GM21526 (cell line): Measurements from ENCODE around the gene MAFG.
A peak's percentile ranks its signal among the peaks of the same experiment; 100 is the strongest.

Experiments
- ATAC-seq: cut with Tn5 transposase; IDR thresholded peaks from one replicate; pipeline ENCODE4 v1.9.1; 2021; ENCODE audit warnings: moderate library complexity; ENCODE audit not compliant: unreplicated experiment, low FRiP score

MAFG gene

DNA sequence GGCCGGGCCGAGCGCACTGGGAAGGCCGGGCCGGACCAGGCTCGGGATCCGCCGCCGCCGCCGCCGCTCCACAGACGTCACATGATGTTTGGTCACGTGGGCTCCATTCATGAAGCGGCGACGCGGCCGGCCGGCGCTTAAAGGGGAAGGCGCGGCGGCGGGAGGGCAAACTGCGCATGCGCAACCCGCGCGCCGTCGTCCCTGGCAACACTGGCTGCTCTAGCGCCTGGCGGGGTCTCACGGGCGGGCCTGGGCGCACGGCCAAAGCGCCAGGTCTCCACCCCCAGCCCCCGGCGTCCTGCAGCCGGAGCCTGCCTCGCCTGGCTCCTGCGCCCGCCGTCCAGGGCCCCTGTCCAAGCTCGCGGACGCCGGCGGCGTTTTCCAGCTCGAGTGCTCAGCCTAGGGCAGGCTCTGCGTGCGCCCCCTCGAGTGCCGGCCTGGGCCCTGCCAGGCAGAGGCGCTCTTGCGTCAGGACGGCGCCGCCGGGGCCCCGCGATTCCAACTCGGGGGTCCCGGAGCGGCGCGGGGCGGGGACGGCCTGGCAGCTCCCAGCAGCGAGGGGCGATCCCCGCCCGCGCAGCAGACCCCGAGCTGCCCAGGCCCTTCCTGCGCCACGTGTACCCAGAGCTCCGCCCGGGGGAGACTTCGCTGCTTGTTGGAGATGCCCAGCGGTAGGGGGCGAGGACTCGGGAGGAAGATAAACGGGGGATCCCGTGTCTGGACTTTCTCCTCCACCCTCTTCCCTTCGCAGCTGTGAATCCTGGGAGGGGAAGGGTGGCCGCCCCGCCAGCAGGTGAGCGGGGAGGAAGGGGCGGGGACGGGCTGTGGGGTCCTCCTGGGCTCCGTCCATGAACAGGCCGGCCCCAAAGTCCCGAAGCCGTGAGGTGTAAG is at the start of gene MAFG:
MAFG (minus strand) TSS at position 83 of the 891 bp plus-strand sequence. CDS start 4,550 bp downstream, outside the sequence.
- peak; percentile 45 for ATAC-seq

- peak; percentile 6 for ATAC-seq
These were observed 49.0 kb upstream of the MAFG start for GRCh38 chr17:81976332-81977210.

GRCh38 chr17:81973432-81973831 is 45.9 kb upstream of the MAFG start:
- ATAC-seq = no peak

DNA sequence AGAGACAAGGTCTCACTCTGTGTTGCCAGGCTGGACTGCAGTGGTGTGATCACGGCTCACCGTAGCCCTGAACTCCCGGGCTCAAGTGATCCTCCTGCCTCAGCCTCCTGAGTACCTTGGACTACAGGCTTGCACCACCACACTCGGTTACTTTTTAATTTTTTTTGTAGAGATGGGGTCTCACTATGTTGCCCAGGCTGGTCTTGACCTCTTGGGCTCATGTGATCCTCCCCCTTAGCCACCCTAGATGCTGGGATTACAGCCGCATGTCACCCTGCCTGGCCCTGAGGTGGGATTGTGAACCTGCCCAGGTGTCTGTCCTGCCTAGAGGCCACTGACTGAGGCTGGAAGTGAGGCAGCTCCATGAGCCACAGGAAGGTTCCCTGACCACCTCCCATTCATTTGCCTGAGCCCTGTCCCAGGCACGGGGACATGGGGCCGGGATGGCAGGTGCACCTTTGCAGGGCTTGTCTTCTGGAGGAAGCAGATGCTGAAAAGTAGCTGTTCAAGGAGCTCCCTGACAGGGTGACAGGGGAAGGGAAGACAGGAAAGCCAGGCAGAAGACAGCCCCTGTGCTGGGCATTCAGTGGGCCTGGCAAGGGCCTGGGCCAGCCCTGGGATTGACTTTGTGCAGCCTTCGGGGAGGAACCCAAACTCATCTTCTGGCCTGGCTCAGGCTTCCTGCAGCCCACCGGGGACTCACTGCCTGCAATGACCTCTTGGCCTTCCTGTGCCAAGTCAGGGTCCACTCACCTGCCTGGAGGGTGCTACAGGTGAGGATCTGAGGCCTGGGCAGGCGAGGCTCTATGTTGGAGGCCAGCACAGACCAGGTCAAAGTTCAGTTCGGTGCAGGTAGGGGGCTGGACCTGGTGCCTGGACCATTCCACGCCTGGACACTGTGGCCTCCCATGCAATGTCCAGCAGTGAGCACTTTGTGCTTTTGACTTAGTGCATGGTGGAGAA is 41.6 kb upstream of the MAFG start:
- ATAC-seq = no peak

GRCh38 chr17:81968396-81968745 is 40.8 kb upstream of the MAFG start:
- ATAC-seq = no peak

DNA sequence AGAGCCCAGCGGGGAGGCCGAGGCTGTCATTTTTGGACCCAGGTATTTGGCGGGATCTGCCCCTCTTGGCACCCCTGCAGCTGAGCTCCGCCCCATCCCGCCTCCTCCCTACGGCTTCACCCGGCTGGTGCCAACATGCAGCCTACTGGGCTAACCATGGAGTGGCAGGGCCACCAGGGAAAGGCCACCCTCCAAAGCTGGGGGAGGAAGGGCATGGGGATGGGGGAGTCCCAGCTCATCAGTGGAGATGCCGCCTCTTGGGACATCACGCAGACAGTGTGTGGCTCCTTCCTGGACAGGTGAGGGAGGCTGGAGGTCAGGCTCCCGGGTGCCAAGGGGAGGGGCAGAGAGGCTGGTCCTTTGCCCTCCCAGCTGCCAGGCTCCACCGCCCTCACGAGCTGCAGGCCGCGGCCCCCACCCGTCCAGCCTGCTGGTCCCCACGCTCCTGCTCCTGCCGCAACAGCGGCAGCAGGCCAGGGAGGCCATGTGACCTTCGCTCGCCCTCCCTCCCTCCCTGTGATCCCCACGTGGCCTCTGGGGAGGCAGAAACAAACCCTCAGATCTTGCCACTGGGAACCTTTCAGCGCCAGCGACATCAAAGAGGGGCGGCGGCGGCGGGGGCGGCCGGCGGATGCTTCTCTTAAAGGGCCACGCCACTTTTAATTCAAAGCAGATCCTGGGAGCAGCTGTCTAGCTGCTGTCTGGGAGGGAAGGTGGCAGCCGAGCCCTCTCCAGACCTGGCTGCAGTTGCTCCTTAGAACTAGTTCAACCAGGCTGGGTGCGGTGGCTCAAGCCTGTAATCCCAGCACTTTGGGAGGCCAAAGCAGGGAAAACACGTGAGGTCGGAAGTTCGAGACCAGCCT is 40.2 kb upstream of the MAFG start:
- ATAC-seq = no peak

DNA sequence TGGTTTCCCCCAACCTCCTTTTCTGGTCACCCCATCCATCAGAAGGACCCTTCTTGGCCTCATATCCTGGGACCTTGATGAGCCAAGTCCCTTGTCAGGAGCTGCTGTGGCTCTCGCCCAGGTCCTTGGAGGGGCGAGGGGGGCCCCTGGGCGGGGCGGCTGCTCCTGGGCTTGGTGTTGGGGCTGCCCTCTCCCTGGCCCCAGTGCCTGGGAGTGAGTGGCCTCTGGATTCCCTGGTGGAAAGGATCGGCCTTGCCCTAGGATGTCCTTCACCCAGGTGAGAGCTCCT is 39.7 kb upstream of the MAFG start:
- ATAC-seq = no peak

DNA sequence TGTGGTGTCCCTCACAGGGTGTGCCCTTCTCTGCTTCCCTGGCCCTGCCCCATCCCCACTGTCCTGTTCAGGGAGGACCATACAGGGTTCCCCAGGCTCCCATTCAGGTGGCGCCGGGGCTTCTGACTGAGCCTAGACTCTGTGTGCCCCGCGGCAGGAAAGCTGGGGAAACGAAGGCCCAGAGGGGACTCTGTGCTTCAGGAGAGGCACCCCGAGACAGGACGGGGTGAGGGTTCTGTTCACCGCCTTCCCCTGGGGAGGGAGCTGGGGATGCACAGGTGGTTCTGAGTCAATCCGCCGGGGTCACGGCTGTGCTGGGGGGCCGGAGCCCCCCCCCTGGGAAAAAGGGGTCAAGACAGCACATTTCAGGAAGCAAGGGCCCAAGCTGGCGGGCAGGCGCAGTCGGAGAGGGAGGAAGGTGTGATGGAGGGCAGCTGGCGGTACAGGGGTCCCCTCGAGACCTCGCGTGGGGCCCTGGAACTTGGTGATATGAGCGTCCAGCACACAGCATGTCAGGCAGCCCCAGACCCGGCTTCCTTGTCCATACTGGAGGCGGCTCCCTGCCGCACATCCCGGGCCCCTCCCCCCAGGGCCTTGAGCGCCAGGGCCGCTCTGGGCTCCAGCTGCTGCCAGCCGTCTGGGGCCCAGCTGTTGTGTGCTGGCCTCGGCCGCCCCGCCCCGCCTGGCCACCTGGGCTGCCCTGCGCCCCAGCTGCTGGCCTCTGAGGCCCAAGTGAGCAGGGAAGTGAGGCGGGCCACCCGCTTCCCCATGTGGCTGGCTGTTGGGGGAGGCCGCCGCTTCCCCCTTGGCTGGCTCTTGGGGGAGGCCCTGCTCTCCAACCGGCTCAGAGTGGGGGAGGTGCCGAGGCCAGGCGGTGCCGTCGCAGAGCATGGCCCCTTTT is 39.1 kb upstream of the MAFG start:
- no peak for ATAC-seq

- ATAC-seq = no peak
These were observed 36.7 kb upstream of the MAFG start for GRCh38 chr17:81964081-81964849.

- ATAC-seq = no peak
These were observed 35.2 kb upstream of the MAFG start for GRCh38 chr17:81962499-81963441.

DNA sequence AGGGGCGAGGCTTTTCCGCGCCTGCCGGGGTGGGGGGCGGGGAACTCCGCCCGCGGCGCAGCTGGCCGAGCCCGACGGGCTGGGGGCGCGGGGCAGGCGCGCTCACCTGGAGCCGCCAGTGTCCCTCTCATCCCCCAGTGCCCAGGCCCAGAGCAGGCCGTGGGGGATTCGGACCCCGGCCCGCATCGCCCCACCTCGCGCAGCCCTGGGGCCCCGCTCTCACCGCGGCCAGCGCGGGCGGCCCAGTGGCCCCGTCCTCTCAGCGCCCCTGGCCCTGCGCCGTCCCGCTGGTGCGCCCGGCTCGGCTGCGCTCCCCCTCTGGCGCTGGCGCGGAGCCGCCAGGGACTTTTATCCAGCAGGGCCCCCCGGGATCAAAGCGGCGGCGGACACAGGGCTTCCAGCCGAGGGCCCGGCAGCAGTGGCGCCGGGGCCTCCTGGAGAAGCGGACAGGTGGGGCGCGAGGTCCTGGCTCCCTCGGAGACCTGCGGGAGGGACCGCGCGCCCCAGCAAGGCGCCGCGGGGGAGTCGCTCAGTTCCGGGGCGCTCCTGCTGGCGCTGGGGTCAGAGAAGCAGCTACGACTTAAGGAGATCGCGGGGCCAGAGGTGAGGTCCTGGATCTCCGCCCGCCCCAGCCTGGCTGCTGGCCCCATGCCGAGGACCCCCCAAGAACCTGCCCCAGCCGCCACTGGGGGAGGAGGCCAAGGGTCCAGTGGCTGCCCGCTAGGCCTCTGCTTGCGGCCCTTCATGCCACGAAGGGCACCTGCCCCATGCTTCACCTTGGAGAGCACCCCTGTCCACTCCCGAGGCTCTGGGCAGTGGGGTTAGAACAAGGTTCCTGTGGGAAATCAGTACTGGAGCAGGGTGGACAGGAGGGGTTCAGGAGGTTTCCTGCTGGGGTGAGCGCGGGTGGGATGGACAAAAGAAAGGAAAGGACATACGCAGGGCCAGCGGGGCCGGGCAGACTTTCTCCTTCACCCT is 34.3 kb upstream of the MAFG start:
- no peak for ATAC-seq

- no peak for ATAC-seq
These were observed 33.6 kb upstream of the MAFG start, which contains the start of gene NOTUM for GRCh38 chr17:81961087-81961511. Gene NOTUM, minus strand, starts transcription at chr17:81961187. Its CDS starts 278 bp downstream, at chr17:81960909.

DNA sequence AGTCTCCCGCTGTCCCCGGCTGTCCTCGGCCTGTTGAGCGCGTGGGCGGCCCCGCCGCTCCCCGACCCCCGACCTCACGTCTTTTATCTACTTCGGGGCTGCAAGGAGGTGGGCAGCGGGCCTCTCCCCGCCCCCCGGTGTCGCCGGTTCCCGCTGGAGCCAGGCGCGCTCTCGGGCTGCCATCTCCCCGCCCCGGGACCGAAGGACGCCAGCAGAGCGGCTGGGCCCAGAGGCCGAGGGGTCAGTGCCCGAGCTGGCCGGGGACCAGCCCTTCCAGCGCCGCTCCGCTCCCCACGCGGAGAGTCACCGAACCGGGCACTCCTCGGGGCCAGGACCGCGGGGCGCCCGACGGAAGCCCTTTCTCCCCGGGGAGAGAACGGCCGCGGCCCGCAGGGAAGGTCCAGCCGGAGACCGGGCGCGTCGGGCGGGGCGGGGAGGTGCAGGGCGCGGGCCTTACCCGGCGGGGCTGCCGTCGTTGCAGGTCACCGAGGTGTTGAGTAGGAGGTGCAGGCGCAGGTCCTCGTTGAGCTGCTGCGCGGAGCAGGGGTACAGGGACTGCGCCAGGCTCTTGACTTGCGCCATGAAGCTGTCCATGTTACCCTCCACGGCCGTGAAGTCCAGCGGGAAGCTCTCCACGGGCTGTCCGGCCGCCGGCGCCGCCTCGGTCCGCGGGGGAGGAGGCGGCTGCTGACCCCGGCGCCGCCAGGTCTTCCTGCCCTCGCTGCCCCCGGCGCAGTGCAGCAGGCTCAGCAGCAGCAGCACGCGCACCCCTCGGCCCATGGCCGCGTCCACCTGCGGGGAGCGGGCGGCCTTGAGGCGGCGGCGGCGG is 32.8 kb upstream of the MAFG start:
- no peak for ATAC-seq

GRCh38 chr17:81959362-81960129 is 32.0 kb upstream of the MAFG start:
- no peak for ATAC-seq
